ENCODE results near the gene CACNB1.
A peak's percentile ranks its signal among the peaks of the same experiment; 100 is the strongest.

CACNB1 gene

DNA sequence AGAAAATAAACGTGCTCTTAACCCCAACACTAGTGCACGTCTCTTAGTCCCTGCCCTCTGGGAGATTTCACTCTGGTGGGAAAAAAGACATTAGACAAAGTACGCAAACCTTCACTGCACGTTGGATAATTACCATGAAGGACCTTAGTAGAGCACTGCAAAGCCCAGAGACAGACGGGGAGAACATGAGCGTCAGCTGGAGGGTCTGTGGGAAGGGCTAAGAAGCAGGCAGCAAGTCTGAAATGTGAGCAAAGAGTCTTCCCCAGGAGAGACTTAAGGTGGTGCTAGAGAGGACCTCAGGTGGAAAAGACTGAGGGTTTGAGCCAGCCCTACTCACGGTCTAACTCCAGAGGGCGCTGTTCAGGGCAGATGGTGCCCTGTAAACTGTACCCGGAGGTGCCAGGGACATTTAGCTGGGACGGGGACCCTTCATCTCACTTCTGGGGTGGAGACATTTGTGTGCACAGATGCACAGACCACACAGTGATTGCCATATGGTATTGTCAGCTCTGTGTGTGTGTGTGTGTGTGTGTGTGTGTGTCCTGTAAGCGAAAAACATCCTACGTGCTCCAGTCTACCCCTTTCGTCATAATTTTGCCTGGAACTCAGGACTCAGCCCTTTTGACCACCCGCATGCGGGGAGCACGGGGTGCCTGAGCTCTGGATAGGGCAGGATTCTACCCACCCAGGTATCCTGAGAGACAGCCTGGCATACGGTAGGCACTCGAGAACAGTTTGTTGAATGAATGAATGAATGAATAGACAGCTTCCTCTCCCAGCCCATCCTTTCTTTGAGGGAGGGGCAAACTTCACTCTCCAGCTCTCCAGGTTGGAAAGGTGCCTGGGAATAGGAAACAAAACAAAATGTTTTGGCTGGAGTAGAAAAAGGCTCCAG, 38.3 kb upstream of the CACNB1 start:
- H3K9me3 ChIP-seq = no peaks in the 10 kb centered on the region
- peak; percentile 52 for DNase-seq
- no peak overlapping the region for H3K4me3 ChIP-seq (ENCODE audit: low read depth, low read length)
- H3K27me3 ChIP-seq = no peaks in the 10 kb centered on the region
- H3K36me3 ChIP-seq = no peaks in the 10 kb centered on the region
- peaks cover 14% of the 10 kb centered on the region for H3K4me1 ChIP-seq
- TF ChIP-seq, protein P1, sequence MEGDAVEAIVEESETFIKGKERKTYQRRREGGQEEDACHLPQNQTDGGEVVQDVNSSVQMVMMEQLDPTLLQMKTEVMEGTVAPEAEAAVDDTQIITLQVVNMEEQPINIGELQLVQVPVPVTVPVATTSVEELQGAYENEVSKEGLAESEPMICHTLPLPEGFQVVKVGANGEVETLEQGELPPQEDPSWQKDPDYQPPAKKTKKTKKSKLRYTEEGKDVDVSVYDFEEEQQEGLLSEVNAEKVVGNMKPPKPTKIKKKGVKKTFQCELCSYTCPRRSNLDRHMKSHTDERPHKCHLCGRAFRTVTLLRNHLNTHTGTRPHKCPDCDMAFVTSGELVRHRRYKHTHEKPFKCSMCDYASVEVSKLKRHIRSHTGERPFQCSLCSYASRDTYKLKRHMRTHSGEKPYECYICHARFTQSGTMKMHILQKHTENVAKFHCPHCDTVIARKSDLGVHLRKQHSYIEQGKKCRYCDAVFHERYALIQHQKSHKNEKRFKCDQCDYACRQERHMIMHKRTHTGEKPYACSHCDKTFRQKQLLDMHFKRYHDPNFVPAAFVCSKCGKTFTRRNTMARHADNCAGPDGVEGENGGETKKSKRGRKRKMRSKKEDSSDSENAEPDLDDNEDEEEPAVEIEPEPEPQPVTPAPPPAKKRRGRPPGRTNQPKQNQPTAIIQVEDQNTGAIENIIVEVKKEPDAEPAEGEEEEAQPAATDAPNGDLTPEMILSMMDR (IDR thresholded peaks at IDR 0.05; ENCODE audit: low read depth, low read length) = peak; percentile 87

DNA sequence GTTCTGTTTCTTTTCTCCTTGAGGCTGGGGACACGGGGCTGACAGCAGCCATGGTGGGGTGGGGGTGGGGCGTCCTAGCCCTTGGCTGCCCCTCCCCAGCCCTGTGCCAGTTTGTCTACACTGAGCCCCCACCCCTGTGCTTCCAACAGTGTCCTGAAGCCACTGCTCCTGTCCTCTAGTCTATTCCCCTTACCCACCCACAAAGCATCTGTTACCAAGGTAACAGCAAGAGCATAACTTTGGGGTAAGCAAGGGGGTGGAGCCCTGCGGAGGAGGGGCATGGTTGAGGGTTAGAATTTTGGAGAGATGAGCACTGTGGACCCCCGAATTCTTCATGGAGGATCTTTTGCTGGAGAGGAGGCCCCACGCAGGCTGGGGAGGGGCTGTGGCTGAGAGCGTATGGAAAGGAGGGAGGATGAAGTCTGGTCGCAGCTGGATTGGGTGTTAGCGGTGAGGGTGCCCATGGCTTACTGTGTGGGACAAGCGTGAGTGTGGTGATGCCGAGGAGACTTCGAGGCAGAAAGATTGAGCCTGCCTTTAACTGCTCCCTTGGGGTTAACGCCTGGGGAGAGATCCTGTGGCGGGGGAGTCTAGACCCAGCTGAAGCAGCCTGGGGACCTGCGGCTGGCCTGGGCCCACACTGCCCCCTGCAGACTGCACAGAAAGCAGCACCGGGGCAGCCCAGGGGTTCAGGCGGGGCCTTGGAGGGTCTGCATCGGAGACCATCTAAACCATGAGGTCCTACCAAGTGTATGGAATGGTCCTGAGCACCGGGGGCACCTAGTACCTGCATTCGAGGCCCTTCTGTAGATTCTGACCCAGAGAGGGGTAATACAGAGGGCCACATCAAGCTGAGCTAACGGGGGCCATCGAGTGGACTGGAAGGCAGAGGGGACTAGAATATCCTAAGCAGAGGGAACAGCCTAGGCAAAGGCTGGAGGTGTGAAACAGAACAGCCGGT, 34.4 kb upstream of the CACNB1 start:
- Histone ChIP-seq H3K4me1 (peaks cover 23% of the 10 kb centered on the region), H3K4me3 (ENCODE audit: low read depth, low read length) (peak overlapping the region; percentile 56), H3K27me3 (no peaks in the 10 kb centered on the region), H3K36me3 (no peaks in the 10 kb centered on the region), H3K9me3 (no peaks in the 10 kb centered on the region)
- TF ChIP-seq, protein P1 (IDR thresholded peaks at IDR 0.05; ENCODE audit: low read depth, low read length) = peak; percentile 89
- DNase-seq = peak; percentile 84

DNA sequence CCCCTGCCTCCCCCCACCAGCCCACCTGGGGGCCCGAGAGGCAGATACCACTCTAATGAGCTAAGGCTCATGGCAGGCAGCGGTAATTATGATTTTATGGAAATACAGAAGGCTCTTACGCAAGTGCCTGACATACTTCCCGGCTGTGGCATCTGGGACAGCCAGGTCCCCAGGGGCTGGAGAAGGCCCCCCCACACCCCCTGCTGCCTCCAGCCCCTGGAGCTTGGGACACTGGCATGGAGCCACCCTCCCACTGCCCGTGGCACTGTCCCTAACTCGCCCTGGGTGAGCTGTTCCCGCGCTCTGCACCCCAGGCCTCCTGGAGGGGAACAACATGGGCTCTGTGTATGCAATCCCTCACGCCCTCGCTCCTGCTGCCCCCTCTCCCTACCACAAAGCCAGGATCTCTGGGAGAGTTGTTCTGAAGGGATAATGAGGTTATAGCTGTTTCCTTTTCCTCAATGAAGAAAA, 33.7 kb upstream of the CACNB1 start:
- H3K9me3 ChIP-seq = no peaks in the 10 kb centered on the region
- H3K4me3 ChIP-seq (ENCODE audit: low read depth, low read length) = peak overlapping the region; percentile 56
- TF ChIP-seq, protein P1 (IDR thresholded peaks at IDR 0.05; ENCODE audit: low read depth, low read length) = no peak
- no peaks in the 10 kb centered on the region for H3K27me3 ChIP-seq
- DNase-seq = peak; percentile 50
- H3K36me3 ChIP-seq = no peaks in the 10 kb centered on the region
- H3K4me1 ChIP-seq = peaks cover 23% of the 10 kb centered on the region

GRCh38 chr17:39230361-39230760, 32.9 kb upstream of the CACNB1 start:
- Histone ChIP-seq H3K27me3 (peaks cover 3% of the 10 kb centered on the region), H3K9me3 (no peaks in the 10 kb centered on the region), H3K36me3 (no peaks in the 10 kb centered on the region), H3K4me3 (ENCODE audit: low read depth, low read length) (no peak overlapping the region; the same call in 1 of the 2 replicates), H3K4me1 (peaks cover 23% of the 10 kb centered on the region)
- TF ChIP-seq, protein P1 (IDR thresholded peaks at IDR 0.05; ENCODE audit: low read depth, low read length) = no peak
- DNase-seq = no peak

- Histone ChIP-seq H3K4me3 (ENCODE audit: low read depth, low read length) (no peak overlapping the region), H3K9me3 (no peaks in the 10 kb centered on the region), H3K27me3 (peaks cover 12% of the 10 kb centered on the region), H3K36me3 (no peaks in the 10 kb centered on the region), H3K4me1 (peaks cover 23% of the 10 kb centered on the region)
- TF ChIP-seq, protein P1 (IDR thresholded peaks at IDR 0.05; ENCODE audit: low read depth, low read length) = no peak
- DNase-seq = no peak
Observed at GRCh38 chr17:39229274-39229913, 31.9 kb upstream of the CACNB1 start.

All from BE2C (cell line).